CD14-positive monocyte (primary cell): ENCODE data around the gene LDLRAD4. TPM values are rescaled to one million over a fixed set of nuclear protein-coding genes. Genes with fewer than 3 reads are reported as not detected.

Experiments used
- DNase-seq, 3 donors: peaks; one replicate each; pipeline ENCODE4 v3.0.0-alpha.2; 2011 to 2022
- H2AFZ ChIP-seq: 2 replicates; pipeline ENCODE4 v1.6.0; 2012; ENCODE audit warnings: mild to moderate bottlenecking, low read depth, low read length, inconsistent platforms; ENCODE audit not compliant: insufficient read depth, poor library complexity, severe bottlenecking
- H3K27ac ChIP-seq, 2 donors: 1 replicate in 1 of 2; 2 replicates in 1 of 2; pipeline ENCODE4 v1.5.1; 2012 to 2013; ENCODE audit warnings: low read length in 2 of 2, control low read depth in 1 of 2, inconsistent platforms in 1 of 2, low read depth in 1 of 2, mild to moderate bottlenecking in 1 of 2
- H3K27me3 ChIP-seq, 2 donors: one replicate each; pipeline versions ENCODE4 v1.6.0 to v1.6.1; 2011 to 2013; ENCODE audit warnings: low read length in 2 of 2; ENCODE audit not compliant: control insufficient read depth in 2 of 2, insufficient read depth in 2 of 2
- H3K36me3 ChIP-seq, 2 donors: replicated peaks in 1 of 2; 1 replicate in 1 of 2; 2 replicates in 1 of 2; pipeline versions ENCODE4 v1.5.1 to v1.6.1; 2012 to 2013; ENCODE audit warnings: low read length in 2 of 2, control low read depth in 1 of 2, inconsistent platforms in 1 of 2, mild to moderate bottlenecking in 1 of 2; ENCODE audit not compliant: insufficient read depth in 2 of 2, control insufficient read depth in 1 of 2
- H3K4me1 ChIP-seq, 2 donors: 1 replicate in 1 of 2; 2 replicates in 1 of 2; pipeline versions ENCODE4 v1.5.1 to v1.6.1; 2012 to 2013; ENCODE audit warnings: low read length in 2 of 2, control low read depth in 1 of 2, inconsistent platforms in 1 of 2, mild to moderate bottlenecking in 1 of 2, moderate library complexity in 1 of 2; ENCODE audit not compliant: insufficient read depth in 2 of 2, control insufficient read depth in 1 of 2
- H3K4me2 ChIP-seq: replicated peaks from 2 replicates; pipeline ENCODE3; 2012; ENCODE audit warnings: low read length, moderate library complexity, mild to moderate bottlenecking; ENCODE audit not compliant: poor library complexity, severe bottlenecking; ENCODE audit errors: extremely low read depth
- H3K4me3 ChIP-seq, 3 experiments: fragments of 200-600 bp in 1 of 3; sonication (generic) in 1 of 3; replicated peaks in 1 of 3; 1 replicate in 2 of 3; 2 replicates in 1 of 3; pipeline ENCODE4 v1.5.1; 2011 to 2013; ENCODE audit warnings: low read length in 3 of 3, mild to moderate bottlenecking in 3 of 3, control low read depth in 2 of 3, low read depth in 2 of 3, inconsistent platforms in 1 of 3, moderate library complexity in 1 of 3
- H3K79me2 ChIP-seq: 2 replicates; pipeline ENCODE4 v1.6.0; 2012; ENCODE audit warnings: mild to moderate bottlenecking, control low read depth, inconsistent platforms, low read length, moderate library complexity; ENCODE audit not compliant: insufficient read depth
- H3K9ac ChIP-seq: 2 replicates; pipeline ENCODE4 v1.6.0; 2017; ENCODE audit warnings: low read length, mild to moderate bottlenecking; ENCODE audit not compliant: insufficient read depth, poor library complexity, severe bottlenecking
- H3K9me3 ChIP-seq, 2 donors: replicated peaks in 1 of 2; 1 replicate in 1 of 2; 2 replicates in 1 of 2; pipeline versions ENCODE4 v1.5.1 to v1.6.1; 2012 to 2013; ENCODE audit warnings: low read length in 2 of 2, control low read depth in 1 of 2; ENCODE audit not compliant: control insufficient read depth in 1 of 2, insufficient read depth in 1 of 2
- H4K20me1 ChIP-seq: 2 replicates; pipeline ENCODE4 v1.6.0; 2012; ENCODE audit warnings: mild to moderate bottlenecking, low read length, control low read depth, moderate library complexity; ENCODE audit not compliant: insufficient read depth
- H3K27ac Mint-ChIP-seq, 7 donors: one replicate each; pipeline ENCODE4 v1.8.0; 2020; ENCODE audit warnings: mild to moderate bottlenecking in 7 of 7, mixed read lengths in 7 of 7, moderate library complexity in 6 of 7, inconsistent platforms in 2 of 7
- H3K27me3 Mint-ChIP-seq, 3 donors: one replicate each; pipeline ENCODE4 v1.8.0; 2021 to 2022; ENCODE audit warnings: low read depth in 3 of 3, mild to moderate bottlenecking in 3 of 3, mixed read lengths in 3 of 3, moderate library complexity in 3 of 3, inconsistent platforms in 1 of 3
- H3K36me3 Mint-ChIP-seq, 2 donors: one replicate each; pipeline ENCODE4 v1.8.0; 2020; ENCODE audit warnings: mixed read lengths in 2 of 2, inconsistent platforms in 1 of 2, mild to moderate bottlenecking in 1 of 2
- H3K4me1 Mint-ChIP-seq: one replicate; pipeline ENCODE4 v1.8.0; 2020; ENCODE audit warnings: mild to moderate bottlenecking, mixed read lengths
- H3K4me3 Mint-ChIP-seq, 2 donors: one replicate each; pipeline ENCODE4 v1.8.0; 2020; ENCODE audit warnings: mild to moderate bottlenecking in 2 of 2, mixed read lengths in 2 of 2, moderate library complexity in 1 of 2
- H3K9me3 Mint-ChIP-seq, 7 donors: one replicate each; pipeline ENCODE4 v1.8.0; 2020 to 2022; ENCODE audit warnings: mixed read lengths in 7 of 7, mild to moderate bottlenecking in 6 of 7, moderate library complexity in 6 of 7, inconsistent platforms in 2 of 7
- CTCF ChIP-seq: fragments of 200-600 bp; IDR thresholded peaks from one replicate; pipeline ENCODE4 v1.8.0; 2022; ENCODE audit warnings: antibody characterized with exemption, mild to moderate bottlenecking
- WGBS: methylation state at CpG from one replicate; pipeline ENCODE4 v1.1.5; 2013; ENCODE audit warnings: missing lambda C conversion rate; ENCODE audit not compliant: insufficient coverage; 5-methylcytosine and 5-hydroxymethylcytosine counted together
- intact Hi-C, 2 donors: fragments of 100-400 bp; cut with micrococcal nuclease; formaldehyde crosslinking; loops; one replicate each; pipeline versions ENCODE4 v1.15.0 to v1.15.1; 2023
- polyA plus RNA-seq, 3 donors: library from polyadenylated mRNA; depleted of rRNA in 1 of 3; unstranded in 2 of 3; stranded (reverse) in 1 of 3; fragments of 300-500 nt in 2 of 3; fragments of >200 nt in 1 of 3; fragmentation: Illumina TruSeq in 2 of 3; gene quantifications; 1 replicate in 2 of 3; 2 replicates in 1 of 3; pipeline ENCODE4 v1.2.3, GENCODE V29; 2012 to 2021

The LDLRAD4 gene
- polyA plus RNA-seq, 3 donors: 13.5 to 15.4 (median 13.8) TPM

- Histone ChIP-seq H3K27ac (no peak overlapping the region), H4K20me1 (peaks cover 11% of the 10 kb centered on the region), H3K27me3 (no peaks in the 10 kb centered on the region), H3K4me1 (no peaks in the 10 kb centered on the region), H3K9ac (no peak overlapping the region), H2AFZ (no peak overlapping the region), H3K36me3 (no peaks in the 10 kb centered on the region), H3K79me2 (no peaks in the 10 kb centered on the region), H3K4me2 (no peak overlapping the region), H3K4me3 (no peak overlapping the region), H3K9me3 (peaks cover 0 to 18% of the 10 kb centered on the region in 2 donors)
- 95% methylated on average over 8 of the region's 22 CpGs for WGBS
- intact Hi-C loops: no loop called here
- H3K36me3 Mint-ChIP-seq: peaks cover 2 to 10% of the 10 kb centered on the region in 2 donors
- no peak for DNase-seq
- H3K4me1 Mint-ChIP-seq: peaks cover 4% of the 10 kb centered on the region
- no peak for TF ChIP-seq CTCF
- H3K4me3 Mint-ChIP-seq: no peak overlapping the region
- H3K27me3 Mint-ChIP-seq: peaks cover 0 to 4% (median 2%) of the 10 kb centered on the region in 3 donors
- peaks cover 3 to 15% (median 9%) of the 10 kb centered on the region in 7 donors for H3K9me3 Mint-ChIP-seq
- H3K27ac Mint-ChIP-seq: no peak overlapping the region
Observed at GRCh38 chr18:13279181-13280069, 60.9 kb downstream of the LDLRAD4 start.

GRCh38 chr18:13280070-13280795, 61.7 kb downstream of the LDLRAD4 start:
- Mint-ChIP-seq H3K27ac (no peak overlapping the region), H3K4me1 (peaks cover 4% of the 10 kb centered on the region), H3K4me3 (no peak overlapping the region), H3K9me3 (peaks cover 3 to 15% (median 9%) of the 10 kb centered on the region in 7 donors), H3K36me3 (peaks cover 2 to 10% of the 10 kb centered on the region in 2 donors), H3K27me3 (peaks cover 0 to 4% (median 0%) of the 10 kb centered on the region in 3 donors)
- H3K27ac ChIP-seq: no peak overlapping the region
- H2AFZ ChIP-seq: no peak overlapping the region
- peaks cover 11% of the 10 kb centered on the region for H4K20me1 ChIP-seq
- no peaks in the 10 kb centered on the region for H3K27me3 ChIP-seq
- no peaks in the 10 kb centered on the region for H3K36me3 ChIP-seq
- TF ChIP-seq CTCF: no peak
- no peak overlapping the region for H3K4me2 ChIP-seq
- H3K4me3 ChIP-seq: no peak overlapping the region
- peaks cover 0 to 18% of the 10 kb centered on the region in 2 donors for H3K9me3 ChIP-seq
- H3K79me2 ChIP-seq: no peaks in the 10 kb centered on the region
- WGBS: 94% methylated on average over 6 of the region's 11 CpGs
- no peak overlapping the region for H3K9ac ChIP-seq
- DNase-seq: no peak
- intact Hi-C loops: no loop called here
- no peaks in the 10 kb centered on the region for H3K4me1 ChIP-seq
